ENCODE measurements around the gene GNAT3.

Gene GNAT3

DNA sequence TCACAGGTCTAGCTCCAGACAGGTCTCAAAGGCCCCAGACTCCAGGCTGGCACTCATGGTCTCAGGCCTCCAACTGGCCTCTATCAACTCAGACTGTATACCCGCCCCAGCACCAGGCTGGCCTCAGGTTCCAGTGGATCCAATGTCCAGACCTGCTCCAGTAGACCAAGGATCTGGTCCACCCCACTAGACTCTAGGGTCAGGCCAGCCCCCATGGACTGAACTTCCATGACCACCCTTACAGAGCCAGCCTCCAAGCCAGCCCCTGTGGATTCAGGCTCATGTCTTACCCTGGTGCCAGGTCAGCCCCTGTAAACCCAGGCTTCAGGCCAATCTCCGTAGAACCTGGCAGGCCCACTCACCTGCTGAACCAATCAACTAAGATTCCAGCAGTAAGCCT, 16.8 kb upstream of the GNAT3 start:
- Mint-ChIP-seq H3K36me3 (ENCODE audit: insufficient read depth) (no peaks in the 10 kb centered on the region), H3K4me1 (no peaks in the 10 kb centered on the region), H3K4me3 (no peak overlapping the region), H3K27me3 (no peaks in the 10 kb centered on the region), H3K9me3 (peaks cover 28% of the 10 kb centered on the region), H3K27ac (ENCODE audit: low read depth) (no peak overlapping the region)
- DNase-seq (ENCODE audit: low spot score in 2 of 2) (no peak), ATAC-seq (replicated peaks; ENCODE audit: extremely low read depth, poor library complexity, severe bottlenecking) (no peak)

DNA sequence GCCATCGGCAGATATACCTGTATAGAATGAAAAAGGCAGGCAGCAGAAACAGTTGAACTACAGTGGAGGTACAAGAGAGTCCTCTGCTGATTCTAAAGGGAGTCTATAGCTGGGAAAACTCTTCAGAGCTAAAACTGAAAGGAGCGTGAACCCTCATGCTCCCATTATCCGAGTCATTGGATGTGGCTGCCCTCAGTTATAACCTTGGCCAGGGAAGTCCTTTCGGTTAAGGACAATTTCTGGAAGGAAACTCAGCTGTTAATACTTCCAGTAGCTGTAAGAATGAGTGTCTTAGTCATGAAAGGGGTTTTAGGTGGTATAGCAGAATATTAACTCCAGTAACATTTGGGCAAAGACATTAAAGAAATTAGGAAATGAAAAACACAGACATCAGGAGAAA, 14.6 kb upstream of the GNAT3 start:
- peaks cover 27% of the 10 kb centered on the region for H3K9me3 Mint-ChIP-seq
- H3K27me3 Mint-ChIP-seq = no peaks in the 10 kb centered on the region
- no peak for DNase-seq (ENCODE audit: low spot score in 2 of 2)
- H3K36me3 Mint-ChIP-seq (ENCODE audit: insufficient read depth) = no peaks in the 10 kb centered on the region
- no peak overlapping the region for H3K27ac Mint-ChIP-seq (ENCODE audit: low read depth)
- no peak for ATAC-seq (replicated peaks; ENCODE audit: extremely low read depth, poor library complexity, severe bottlenecking)
- no peaks in the 10 kb centered on the region for H3K4me1 Mint-ChIP-seq
- H3K4me3 Mint-ChIP-seq = no peak overlapping the region

DNA sequence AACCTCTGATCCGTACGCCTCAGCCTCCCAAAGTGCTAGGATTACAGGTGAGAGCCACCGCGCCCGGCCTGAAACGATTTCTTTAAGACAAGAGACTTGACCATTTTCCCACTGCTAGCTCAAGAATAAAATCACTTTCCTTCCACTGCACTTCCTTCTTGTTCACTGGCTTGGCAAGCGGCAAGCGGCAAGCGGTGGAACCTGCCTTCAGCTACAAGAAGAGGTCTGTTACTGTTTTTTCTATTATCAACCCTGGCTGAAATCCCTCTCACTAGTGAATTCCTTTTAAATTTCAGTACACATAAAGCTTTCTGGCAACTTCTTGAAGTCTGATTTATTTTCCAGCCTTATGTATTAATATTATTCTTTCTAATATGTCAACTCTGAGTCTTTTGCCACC, 12.8 kb upstream of the GNAT3 start:
- Mint-ChIP-seq H3K9me3 (peaks cover 21% of the 10 kb centered on the region), H3K4me1 (no peaks in the 10 kb centered on the region), H3K4me3 (no peak overlapping the region), H3K27me3 (no peaks in the 10 kb centered on the region), H3K36me3 (ENCODE audit: insufficient read depth) (no peaks in the 10 kb centered on the region), H3K27ac (ENCODE audit: low read depth) (no peak overlapping the region)
- no peak for DNase-seq (ENCODE audit: low spot score in 2 of 2)
- no peak for ATAC-seq (replicated peaks; ENCODE audit: extremely low read depth, poor library complexity, severe bottlenecking)

DNA sequence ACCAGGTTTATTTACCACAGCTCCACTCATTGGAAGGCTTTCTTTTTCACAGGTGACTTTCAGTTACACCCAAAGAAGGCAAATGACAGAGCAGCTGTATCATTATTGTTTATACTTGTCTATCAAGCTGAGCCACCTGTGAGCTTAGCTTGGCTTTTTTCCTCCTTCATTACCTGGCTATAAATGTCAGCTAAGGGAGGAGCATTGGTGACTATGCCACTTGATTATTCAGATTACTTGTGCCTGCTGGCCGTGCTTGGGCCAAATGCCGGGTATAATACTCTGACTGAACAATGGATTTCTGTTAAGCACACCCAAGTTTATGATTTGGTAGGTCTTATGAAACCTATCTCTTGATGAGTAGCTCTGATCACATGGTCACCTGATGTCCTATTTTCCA, 9.9 kb upstream of the GNAT3 start:
- no peak for DNase-seq (ENCODE audit: low spot score in 2 of 2)
- peaks cover 35% of the 10 kb centered on the region for H3K9me3 Mint-ChIP-seq
- H3K27me3 Mint-ChIP-seq = no peaks in the 10 kb centered on the region
- ATAC-seq (replicated peaks; ENCODE audit: extremely low read depth, poor library complexity, severe bottlenecking) = no peak
- H3K4me3 Mint-ChIP-seq = no peak overlapping the region
- H3K4me1 Mint-ChIP-seq = no peaks in the 10 kb centered on the region
- no peaks in the 10 kb centered on the region for H3K36me3 Mint-ChIP-seq (ENCODE audit: insufficient read depth)
- no peak overlapping the region for H3K27ac Mint-ChIP-seq (ENCODE audit: low read depth)

DNA sequence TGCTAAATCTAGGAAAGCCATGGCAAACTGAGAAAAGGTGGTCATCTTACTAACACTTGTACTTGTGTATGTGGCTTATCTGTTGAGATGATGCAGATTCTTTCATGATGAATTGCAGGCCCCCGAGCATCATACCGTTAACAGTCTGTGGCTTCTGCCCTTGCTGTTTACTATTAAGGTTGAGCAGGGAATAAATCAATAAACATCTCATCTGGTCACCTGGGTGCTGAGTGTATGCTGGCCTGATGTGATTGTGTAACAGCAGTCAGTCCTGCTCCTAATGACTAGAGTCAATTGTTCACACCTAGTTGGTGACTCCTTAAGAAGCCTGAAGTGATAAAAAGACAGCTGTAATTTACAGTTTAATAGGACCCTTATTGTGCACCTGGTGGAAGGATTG, 8.3 kb upstream of the GNAT3 start:
- no peaks in the 10 kb centered on the region for H3K4me1 Mint-ChIP-seq
- peaks cover 30% of the 10 kb centered on the region for H3K9me3 Mint-ChIP-seq
- H3K4me3 Mint-ChIP-seq = no peak overlapping the region
- H3K36me3 Mint-ChIP-seq (ENCODE audit: insufficient read depth) = no peaks in the 10 kb centered on the region
- H3K27ac Mint-ChIP-seq (ENCODE audit: low read depth) = no peak overlapping the region
- DNase-seq (ENCODE audit: low spot score in 2 of 2) (no peak), ATAC-seq (replicated peaks; ENCODE audit: extremely low read depth, poor library complexity, severe bottlenecking) (no peak)
- H3K27me3 Mint-ChIP-seq = no peaks in the 10 kb centered on the region

DNA sequence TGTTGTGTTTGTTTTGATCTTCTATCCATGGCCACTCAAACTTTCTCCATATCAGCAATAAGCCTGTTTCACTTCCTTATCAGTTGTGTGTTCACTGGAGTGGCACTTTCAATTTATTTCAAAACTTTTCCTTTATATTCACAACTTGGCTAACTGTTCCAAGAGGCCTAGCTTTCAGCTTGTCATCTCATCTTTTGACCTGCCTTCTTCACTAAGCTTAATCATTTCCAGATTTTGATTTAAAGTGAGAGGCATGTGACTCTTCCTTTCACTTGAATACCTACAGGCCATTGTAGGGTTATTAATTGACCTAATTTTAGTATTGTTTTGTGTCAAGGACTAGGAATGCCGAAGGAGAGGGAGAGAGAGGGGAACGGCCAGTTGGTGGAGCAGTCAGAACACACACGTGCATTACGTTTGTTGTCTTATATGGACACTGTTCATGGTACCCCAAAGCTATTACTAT, 5.5 kb upstream of the GNAT3 start:
- Mint-ChIP-seq H3K36me3 (ENCODE audit: insufficient read depth) (no peaks in the 10 kb centered on the region), H3K4me3 (no peak overlapping the region), H3K27ac (ENCODE audit: low read depth) (no peak overlapping the region), H3K4me1 (no peaks in the 10 kb centered on the region), H3K27me3 (no peaks in the 10 kb centered on the region), H3K9me3 (peaks cover 16% of the 10 kb centered on the region)
- ATAC-seq (replicated peaks; ENCODE audit: extremely low read depth, poor library complexity, severe bottlenecking) (no peak), DNase-seq (ENCODE audit: low spot score in 2 of 2) (no peak)

DNA sequence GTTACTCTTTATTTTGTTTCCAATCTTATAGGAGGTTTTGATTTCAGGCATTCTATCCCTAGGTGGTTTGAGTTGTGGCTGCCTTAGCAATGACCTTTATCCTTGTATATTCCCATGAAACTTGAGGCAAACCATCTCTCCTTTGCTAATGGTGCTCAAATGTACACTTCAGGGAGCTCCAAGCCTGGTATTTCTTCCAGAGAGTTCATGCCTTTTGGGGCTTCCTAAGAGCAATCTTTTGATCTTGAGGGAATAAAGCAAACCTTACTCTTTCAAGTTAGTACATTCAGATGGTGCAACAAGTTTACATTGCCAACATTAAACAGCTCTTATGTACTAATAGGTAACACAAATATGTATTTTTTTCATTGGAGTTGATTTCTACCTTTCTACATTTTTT, 3.4 kb upstream of the GNAT3 start:
- ATAC-seq (replicated peaks; ENCODE audit: extremely low read depth, poor library complexity, severe bottlenecking) = no peak
- DNase-seq (ENCODE audit: low spot score in 2 of 2) = no peak
- Mint-ChIP-seq H3K27ac (ENCODE audit: low read depth) (no peak overlapping the region), H3K4me1 (no peaks in the 10 kb centered on the region), H3K9me3 (peaks cover 17% of the 10 kb centered on the region), H3K27me3 (no peaks in the 10 kb centered on the region), H3K36me3 (ENCODE audit: insufficient read depth) (no peaks in the 10 kb centered on the region), H3K4me3 (no peak overlapping the region)

DNA sequence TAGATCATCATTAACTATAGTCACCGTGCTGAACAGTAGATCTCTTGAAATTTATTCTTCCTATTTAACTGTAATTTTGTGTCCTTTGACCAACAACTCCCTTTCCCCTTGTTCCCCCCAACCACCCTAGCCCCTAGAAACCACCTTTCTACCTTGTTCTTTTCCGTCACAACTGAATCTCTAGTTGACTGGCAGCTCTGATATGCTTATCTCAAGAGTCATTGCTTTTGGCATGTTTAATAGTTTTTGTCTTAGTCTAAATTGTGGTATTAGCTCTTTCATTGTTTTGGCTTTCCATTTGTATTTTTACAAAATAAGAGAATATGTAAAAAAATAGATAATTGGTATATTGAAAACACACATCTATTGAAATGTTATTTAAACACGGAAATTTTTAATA, 1.8 kb downstream of the GNAT3 start:
- H3K27me3 Mint-ChIP-seq = no peaks in the 10 kb centered on the region
- no peak overlapping the region for H3K27ac Mint-ChIP-seq (ENCODE audit: low read depth)
- no peak for ATAC-seq (replicated peaks; ENCODE audit: extremely low read depth, poor library complexity, severe bottlenecking)
- H3K4me1 Mint-ChIP-seq = no peaks in the 10 kb centered on the region
- no peak overlapping the region for H3K4me3 Mint-ChIP-seq
- no peak for DNase-seq (ENCODE audit: low spot score in 2 of 2)
- no peaks in the 10 kb centered on the region for H3K36me3 Mint-ChIP-seq (ENCODE audit: insufficient read depth)
- peaks cover 6% of the 10 kb centered on the region for H3K9me3 Mint-ChIP-seq

DNA sequence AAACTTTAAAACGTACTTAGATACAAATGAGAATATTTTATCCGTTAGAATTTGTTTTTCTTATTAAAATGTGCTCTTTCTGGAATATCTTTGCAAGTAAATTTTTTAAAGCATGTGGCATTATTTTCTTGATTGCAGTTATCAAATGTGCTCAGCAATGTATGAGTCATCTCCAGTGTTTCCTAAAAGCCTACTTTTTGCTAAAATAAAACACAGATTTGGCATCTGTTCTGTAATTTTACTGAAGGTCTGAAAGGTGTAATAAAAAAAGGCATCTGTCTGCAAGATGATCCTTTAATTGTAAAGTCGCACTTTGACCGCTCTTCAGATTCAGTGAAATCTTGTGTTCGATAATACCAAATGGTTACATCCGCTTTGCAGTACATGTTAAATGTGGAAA, 3.4 kb downstream of the GNAT3 start:
- ATAC-seq (replicated peaks; ENCODE audit: extremely low read depth, poor library complexity, severe bottlenecking) (no peak), DNase-seq (ENCODE audit: low spot score in 2 of 2) (no peak)
- H3K9me3 Mint-ChIP-seq = peaks cover 11% of the 10 kb centered on the region
- H3K4me3 Mint-ChIP-seq = no peak overlapping the region
- H3K4me1 Mint-ChIP-seq = no peaks in the 10 kb centered on the region
- H3K27ac Mint-ChIP-seq (ENCODE audit: low read depth) = no peak overlapping the region
- no peaks in the 10 kb centered on the region for H3K36me3 Mint-ChIP-seq (ENCODE audit: insufficient read depth)
- no peaks in the 10 kb centered on the region for H3K27me3 Mint-ChIP-seq

DNA sequence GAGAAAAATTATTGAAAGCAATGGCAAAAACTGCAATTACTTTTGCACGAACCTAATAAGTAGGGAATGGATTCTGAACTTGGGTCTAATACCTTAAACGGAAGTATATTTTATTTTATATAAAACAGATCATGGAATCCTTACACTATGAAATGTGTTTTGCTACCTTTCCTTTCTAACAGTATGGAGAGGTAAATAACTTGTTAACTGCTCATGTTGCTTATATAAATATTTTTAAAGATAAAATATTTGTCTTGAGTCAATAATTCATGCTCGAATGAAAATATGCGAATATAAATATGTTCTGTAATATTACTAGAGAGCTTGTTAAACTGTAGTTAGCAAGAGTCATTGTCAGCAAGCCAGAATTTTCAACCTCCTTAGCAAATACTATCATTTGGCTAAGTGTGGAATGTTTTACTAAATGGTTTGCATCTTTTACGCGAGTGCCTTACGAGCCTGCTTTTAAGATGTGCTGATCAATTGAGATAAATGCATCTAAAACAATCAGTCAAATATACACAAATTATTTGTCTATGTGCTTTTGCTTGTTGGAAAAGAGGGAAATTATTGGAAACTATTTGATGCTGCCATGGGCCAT, 5.9 kb downstream of the GNAT3 start:
- Mint-ChIP-seq H3K4me1 (no peaks in the 10 kb centered on the region), H3K36me3 (ENCODE audit: insufficient read depth) (no peaks in the 10 kb centered on the region), H3K4me3 (no peak overlapping the region), H3K27ac (ENCODE audit: low read depth) (no peak overlapping the region), H3K27me3 (no peaks in the 10 kb centered on the region), H3K9me3 (peaks cover 14% of the 10 kb centered on the region)
- DNase-seq (ENCODE audit: low spot score in 2 of 2) (no peak), ATAC-seq (replicated peaks; ENCODE audit: extremely low read depth, poor library complexity, severe bottlenecking) (no peak)

DNA sequence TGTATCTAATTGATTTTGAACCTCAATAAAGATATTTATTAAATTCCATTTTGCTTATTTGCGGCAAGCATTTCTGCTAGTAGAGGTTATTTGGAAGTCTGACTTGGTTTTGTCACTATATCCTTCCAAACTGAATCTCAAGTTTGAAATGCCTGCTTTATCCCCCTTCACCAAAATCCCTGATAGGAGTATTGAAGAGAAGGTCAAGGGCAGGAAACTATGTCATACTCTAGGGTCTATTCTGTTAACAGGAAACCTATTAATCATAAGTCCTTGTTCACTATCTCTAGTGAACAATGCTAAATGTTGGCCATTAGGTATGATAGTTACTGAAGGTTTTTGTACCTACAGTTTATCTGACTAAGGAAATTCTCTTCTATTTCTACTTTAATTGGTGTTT, 11.5 kb downstream of the GNAT3 start:
- no peak for DNase-seq (ENCODE audit: low spot score in 2 of 2)
- H3K27me3 Mint-ChIP-seq = no peaks in the 10 kb centered on the region
- no peaks in the 10 kb centered on the region for H3K36me3 Mint-ChIP-seq (ENCODE audit: insufficient read depth)
- H3K4me3 Mint-ChIP-seq = no peak overlapping the region
- peaks cover 14% of the 10 kb centered on the region for H3K9me3 Mint-ChIP-seq
- H3K4me1 Mint-ChIP-seq = no peaks in the 10 kb centered on the region
- no peak overlapping the region for H3K27ac Mint-ChIP-seq (ENCODE audit: low read depth)
- no peak for ATAC-seq (replicated peaks; ENCODE audit: extremely low read depth, poor library complexity, severe bottlenecking)

DNA sequence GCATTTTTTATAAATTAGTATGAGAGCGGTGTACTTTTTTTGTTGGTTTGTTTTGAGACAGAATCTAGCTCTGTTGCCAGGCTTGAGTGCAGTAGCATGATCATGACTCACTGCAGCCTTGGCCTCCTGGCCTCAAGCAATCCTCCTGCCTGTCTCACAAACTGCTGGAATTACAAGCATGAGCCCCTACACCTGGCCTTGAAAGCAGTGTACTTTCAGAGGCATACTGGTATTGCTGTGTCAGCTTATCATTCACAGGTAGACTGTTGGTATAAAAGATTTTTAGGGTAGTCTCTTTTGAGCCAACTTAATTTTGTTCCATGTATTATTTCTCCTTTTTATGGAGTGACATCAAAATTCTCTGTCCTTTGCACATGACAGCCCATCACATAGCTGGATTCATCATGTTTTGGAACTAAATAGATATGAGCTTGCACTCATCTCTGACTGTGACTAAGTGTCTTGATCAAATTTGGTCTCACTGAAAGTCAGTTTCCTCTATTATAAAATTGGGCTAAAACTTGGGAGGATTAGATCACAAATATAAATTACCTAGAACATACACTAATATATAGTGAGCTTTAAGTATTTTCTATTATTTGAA, 12.4 kb downstream of the GNAT3 start:
- Mint-ChIP-seq H3K36me3 (ENCODE audit: insufficient read depth) (no peaks in the 10 kb centered on the region), H3K27me3 (no peaks in the 10 kb centered on the region), H3K4me3 (no peak overlapping the region), H3K9me3 (peaks cover 14% of the 10 kb centered on the region), H3K4me1 (no peaks in the 10 kb centered on the region), H3K27ac (ENCODE audit: low read depth) (no peak overlapping the region)
- ATAC-seq (replicated peaks; ENCODE audit: extremely low read depth, poor library complexity, severe bottlenecking) (no peak), DNase-seq (ENCODE audit: low spot score in 2 of 2) (no peak)

DNA sequence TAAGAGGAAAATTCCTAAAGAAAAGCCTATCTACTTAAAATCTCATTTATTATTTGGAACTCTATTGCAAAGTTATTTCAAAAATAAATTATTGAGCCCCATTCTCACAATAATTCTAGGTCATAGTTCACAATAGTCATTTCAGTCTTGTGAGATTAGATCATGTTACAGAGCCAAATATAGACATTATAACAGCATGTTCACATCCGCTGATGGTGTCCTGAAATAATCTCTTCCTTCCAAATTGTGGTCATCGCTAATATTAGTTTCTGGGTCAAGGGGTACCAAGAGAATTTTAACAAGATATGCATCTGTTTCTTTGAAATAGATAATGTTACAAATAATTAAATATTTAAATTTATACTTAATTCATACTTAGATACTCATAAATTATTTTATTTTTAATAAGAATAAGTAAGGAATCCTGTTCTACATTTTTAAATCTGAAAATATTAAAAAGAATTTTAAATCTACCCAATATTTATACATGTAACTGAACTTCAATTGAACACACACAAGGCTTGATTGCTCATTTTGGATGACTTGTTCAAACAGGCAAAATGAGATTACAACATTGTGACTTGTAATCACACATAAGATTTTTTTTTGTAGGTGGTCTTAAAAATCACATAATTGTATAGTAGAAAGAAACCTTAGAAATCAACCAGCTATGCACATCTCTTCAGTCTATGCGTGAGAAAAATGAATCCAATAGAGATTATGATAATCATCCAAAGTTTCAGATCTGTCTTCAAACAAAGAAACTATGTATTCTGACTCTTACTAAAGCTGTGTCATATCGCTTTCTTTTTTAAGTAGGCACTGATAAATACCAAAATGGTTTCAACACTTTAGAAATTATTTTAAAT, 13.1 kb downstream of the GNAT3 start:
- no peak for DNase-seq (ENCODE audit: low spot score in 2 of 2)
- Mint-ChIP-seq H3K4me1 (no peaks in the 10 kb centered on the region), H3K27me3 (no peaks in the 10 kb centered on the region), H3K9me3 (peaks cover 15% of the 10 kb centered on the region), H3K36me3 (ENCODE audit: insufficient read depth) (no peaks in the 10 kb centered on the region), H3K27ac (ENCODE audit: low read depth) (no peak overlapping the region), H3K4me3 (no peak overlapping the region)
- ATAC-seq (replicated peaks; ENCODE audit: extremely low read depth, poor library complexity, severe bottlenecking) = no peak

Data from central memory CD8-positive, alpha-beta T cell (primary cell).